SHP77 treated with DMSO at 0.1 percent for 48 hours (cell line): ENCODE results near the gene LBH.

Source experiments
- DNase-seq: peaks from one replicate; lab custom pipeline; 2025; lab: John Stamatoyannopoulos, UW

The LBH gene

GRCh38 chr2:30235859-30236535, 4.7 kb downstream of the LBH start:
- DNase-seq = no peak

DNA sequence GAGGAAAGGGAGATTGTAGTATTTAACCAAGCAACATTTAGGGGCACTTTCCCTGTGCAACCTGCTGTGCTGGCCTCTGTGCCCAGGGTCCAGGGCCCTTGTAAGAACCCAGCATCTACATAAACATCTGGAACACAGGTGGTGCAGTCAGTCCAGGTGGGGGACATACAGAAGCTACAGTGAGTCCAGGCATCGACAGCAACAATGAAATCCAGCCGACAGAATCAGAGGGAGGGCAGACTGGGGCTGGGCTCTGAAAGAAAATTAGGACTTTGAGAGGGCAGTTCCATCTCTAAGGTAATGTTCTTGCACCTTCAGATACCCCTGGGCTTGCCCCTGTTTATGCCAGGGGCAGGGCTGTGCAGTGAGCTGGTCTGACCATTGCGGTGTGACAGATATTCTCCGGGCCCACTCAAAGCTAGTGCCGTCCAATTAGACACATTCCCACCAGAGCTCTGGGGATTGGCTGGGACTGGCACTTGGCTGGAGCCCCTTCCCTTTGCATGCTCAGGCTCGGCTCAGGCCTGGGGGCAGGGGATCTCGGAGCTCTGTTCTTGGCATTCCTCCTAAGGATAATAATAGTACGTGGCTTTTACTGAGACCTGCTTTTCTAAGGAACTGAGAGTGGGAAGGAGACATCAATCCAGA, 5.4 kb downstream of the LBH start:
- no peak for DNase-seq

DNA sequence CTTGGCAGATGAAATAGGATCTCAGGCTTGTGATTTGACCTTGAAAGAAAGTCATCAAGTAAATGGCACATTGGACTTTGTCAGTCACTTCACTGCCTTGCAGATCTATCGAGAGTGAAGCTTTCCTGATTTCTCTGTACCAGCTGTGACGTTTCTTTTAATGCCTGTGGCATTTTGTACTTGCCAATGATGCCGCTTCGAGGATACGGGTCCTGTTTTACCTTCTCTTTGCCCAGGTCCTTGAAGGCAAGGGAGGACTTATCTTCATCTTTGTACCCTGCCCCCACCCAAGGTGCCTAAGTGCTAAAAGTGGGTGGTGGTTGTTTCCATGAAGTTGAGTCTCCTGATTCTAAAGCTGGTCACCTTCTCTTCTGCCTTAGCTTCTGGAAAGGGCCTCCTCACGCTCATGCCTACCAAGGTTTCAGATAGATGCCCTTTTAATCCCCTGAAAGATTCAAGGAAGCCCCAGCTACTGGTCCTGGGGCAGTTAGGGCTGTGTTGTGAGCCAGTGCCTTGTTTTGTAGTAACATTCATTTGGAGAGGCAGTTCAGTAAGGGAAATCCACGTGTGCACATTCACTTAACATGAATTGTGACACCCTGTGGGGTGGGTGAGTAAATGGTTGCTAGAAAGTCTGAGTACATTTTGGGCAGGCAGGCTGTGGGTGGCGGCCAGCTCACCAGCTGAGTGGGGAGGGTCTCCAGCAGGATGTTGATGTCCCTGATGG, 6.1 kb downstream of the LBH start:
- DNase-seq = no peak

- no peak for DNase-seq
These were observed 6.8 kb downstream of the LBH start for GRCh38 chr2:30237966-30238800.

DNA sequence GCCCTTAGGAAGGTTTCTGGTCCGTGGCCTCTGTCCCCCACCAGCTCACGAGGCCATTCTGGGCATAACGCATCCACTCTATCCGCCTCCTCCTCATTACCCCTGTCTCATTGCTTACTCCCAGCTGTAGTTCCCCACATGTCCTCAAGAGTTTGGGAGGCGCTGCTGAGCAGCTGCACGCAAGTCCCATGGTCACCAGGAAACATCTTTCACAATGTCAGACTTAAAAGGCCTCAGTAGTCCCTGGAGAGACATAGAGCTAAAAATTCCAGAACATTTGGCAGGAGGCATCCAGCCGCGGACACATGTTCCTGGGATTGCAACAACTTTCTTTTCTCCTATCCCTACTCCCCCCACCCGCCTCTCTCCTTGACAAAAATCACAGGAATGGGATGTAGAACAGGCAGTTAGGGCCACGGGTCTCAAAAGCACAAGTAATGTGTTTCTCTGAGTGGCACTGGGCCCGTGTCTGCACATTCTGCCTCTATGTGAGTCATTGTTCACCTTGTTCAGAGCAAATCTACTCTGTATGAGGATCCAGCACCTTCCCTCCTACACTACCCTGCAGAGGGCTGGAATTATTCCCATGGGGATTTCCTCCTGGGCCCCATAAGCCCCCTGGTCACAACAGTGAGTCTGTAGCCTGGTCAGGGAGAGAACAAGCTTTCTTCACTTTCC, 8.1 kb downstream of the LBH start:
- no peak for DNase-seq

GRCh38 chr2:30239986-30240752, 8.8 kb downstream of the LBH start:
- no peak for DNase-seq

- DNase-seq = no peak
These were observed 11.9 kb downstream of the LBH start for GRCh38 chr2:30243231-30243630.

- no peak for DNase-seq
These were observed 14.0 kb downstream of the LBH start for GRCh38 chr2:30245364-30245763.

DNA sequence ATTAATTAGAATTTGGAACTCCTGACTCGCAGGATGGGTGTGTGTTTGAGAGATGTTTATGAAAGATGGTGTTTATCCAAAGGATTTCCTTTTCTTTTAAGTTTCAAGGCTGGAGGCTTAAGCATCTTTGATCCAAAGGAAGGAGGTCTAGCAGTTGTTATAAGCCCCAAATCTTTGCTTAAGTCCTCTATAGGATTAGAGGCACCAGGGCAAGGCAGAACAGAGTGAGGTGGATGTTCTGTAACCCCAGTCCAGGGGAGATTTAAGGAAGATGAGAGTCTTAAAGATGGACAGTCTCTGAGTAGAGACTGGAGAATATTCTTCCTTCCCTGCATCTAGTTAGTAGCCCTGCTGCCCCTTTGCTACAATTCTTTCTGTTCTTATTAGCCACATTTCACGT, 17.5 kb downstream of the LBH start:
- no peak for DNase-seq

DNA sequence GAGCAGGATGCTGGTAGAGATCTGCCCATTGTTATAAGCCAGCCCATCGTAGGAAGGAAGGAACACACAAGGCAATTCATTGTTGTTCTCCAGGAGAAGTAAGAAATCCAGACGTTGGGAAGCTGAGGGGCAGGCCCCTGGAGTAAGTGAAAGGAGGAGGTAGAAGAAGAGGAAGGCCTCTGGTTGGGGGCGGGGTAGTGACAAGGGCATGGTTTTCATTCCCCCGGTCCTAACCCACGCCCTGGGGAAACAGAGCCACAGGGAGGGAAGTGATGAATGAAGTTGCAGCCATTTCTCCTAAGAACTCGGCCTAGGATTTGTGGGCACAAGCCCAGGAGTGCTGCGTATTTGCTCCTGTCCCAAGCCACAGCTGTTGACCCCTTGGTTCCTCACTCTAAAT, 18.0 kb downstream of the LBH start:
- no peak for DNase-seq

DNA sequence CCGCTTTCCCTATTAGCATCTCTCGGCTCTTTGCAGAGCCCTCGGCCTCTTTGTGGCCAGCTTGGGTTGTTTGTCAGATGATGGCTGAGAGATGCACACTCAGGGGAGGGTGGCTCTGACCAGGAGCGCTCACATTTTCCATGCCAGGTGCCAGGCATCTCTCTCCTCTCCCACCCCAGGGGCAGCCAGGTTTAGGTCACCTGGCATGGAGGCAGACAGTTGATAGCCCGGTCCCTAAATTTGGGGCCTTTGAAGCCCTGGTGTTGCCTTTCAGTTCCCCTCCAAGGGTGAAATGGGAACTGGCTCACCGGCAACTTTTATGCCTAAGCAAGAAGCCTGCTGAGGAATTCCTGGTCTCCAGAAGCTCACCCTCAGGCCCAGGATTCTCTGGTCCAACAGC, 19.1 kb downstream of the LBH start:
- no peak for DNase-seq

- DNase-seq = no peak
These were observed 21.7 kb downstream of the LBH start for GRCh38 chr2:30252723-30253701.

DNA sequence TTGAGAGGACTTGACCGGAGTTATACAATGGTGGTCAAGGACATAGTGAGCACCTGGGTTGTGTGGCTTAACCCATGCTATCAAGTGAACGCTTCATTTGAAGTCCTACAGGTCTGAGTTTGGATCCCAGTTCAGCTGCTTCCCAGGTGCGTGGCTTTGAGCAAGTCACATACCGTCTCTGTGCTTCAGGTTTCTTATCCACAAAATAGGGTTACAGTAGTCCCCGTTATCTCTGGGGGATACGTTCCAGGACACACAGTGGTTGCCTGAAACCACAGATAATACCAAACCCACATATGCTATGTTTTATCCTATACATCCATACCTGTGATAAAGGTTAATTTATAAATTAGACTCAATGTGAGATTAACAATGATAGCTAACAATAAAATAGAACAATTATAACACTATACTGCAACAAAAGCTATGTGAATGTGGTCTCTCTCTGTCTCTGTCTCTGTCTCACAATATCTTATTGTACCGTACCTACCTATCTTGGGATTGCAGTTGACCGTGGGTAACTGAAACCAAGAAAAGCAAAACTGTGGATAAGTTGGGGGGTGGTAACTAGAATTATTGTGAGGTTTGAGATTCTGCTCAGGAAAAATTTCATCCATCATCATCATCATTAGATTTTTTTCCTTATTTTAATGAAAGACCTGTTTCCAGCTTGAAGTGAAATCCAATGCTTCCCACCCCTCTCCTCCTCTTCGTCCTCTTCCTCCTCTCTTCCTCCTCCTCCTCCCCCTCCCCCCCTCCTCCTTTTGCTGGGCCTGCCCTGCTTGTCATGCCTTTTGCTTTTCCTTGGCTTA, 22.7 kb downstream of the LBH start:
- DNase-seq = no peak

DNA sequence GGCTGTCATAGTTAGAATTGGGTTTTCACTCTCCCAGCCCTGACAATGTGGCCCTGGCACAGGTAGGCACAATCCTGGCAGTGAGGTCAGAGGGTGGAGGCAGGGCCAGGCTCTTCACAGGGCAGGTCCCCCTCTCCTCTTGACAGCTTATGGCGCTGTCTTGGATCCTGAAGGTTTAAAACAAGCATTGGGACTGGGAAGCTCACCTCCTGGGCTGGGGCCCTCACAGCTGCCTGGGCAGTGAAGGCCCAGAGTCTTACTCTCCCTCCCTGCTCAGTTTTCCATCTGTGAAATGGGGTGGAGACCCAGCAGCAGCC, 23.3 kb downstream of the LBH start:
- DNase-seq = no peak

DNA sequence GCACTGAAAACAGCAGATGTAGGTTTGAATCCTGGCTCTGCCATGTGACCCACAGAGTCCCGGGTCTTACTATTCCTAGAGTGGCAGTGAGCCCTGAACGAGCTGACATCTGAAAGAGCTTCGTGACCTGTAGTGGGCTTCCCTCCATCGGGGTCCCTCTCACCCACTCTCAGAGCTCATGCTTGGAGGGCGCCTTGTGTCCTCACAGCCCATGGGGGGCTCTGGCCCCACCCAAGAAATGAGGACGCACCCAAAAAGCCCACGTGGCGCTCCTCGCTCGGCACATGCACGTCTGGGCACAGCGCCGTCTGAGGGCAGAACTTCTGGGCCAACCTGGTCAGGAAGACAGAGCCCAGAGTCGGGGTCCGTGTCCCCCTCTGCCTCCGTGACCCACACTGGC, 23.7 kb downstream of the LBH start:
- DNase-seq = no peak

DNA sequence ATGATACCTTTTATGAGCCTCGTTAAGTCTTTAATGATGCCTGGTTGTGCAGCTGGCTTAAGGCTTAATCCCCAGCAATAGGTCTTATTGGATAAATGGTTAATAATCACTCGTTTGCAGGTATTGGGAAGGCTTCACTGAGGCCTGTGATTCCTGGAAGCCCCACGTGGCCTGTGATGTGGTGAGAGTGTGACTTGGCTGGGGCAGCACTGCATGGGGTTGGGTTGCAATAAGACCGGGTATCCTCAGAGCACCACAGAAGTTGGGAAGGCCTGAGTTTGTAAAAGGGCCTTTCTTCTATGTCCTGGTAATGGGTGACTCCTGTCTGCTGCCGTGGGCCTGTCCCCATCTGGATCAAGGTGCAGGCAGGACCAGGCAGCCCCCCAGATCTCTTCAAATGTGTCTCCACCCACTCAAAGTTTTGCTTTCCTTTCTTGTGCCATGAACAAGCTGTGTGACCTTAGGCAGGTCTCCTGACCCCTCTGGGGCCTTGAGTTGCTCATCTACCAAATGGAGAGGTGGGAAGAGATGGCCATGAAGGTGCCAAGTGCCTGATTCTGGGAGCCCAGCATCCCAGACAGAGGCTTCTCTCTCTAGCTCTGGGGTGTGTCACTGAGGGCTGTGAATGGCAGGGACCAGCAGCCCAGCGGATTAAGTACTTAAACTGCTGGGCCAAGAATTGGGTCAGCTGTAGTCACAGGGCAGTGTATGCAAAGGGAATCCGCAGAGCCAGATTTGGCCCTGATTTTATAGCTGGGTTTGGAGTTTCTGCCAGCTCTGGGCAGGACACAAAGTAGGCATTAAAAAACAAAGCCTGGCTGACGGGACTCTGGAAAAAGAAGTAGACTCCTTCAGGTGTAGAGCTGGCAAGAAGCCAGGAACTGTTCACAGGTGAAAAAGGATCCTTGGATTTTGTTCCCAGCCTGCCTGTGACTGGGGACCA, 24.4 kb downstream of the LBH start:
- DNase-seq = no peak

- no peak for DNase-seq
These were observed 26.2 kb downstream of the LBH start for GRCh38 chr2:30257266-30258214.
